IMR-90 (cell line): ENCODE data around the gene MYL4. TPM values are rescaled to one million over a fixed set of nuclear protein-coding genes. Genes with fewer than 3 reads are reported as not detected.

Experiments
- ATAC-seq: fragments of 200-7000 bp; cut with Tn5 transposase; 2 replicates; pipeline ENCODE4 v1.9.1; 2020; ENCODE audit warnings: low read depth, mild to moderate bottlenecking, moderate library complexity
- BruUV-seq: library from RNA; stranded (reverse); fragments of 400-500 nt; replicated peaks from 2 replicates; lab custom pipeline; 2021; lab: Mats Ljungman, UMichigan
- CTCF ChIA-PET: fragments of 300-600 bp; formaldehyde crosslinking; extraction: SDS; loops from one replicate; lab custom pipeline; 2021; ENCODE audit warnings: antibody characterized with exemption; lab: Yijun Ruan, JAX
- POLR2A ChIA-PET: fragments of 300-600 bp; sonication (Branson Sonifier 250); formaldehyde crosslinking; loops from one replicate; lab custom pipeline; 2022; ENCODE audit warnings: antibody characterized with exemption; ENCODE audit not compliant: unreplicated experiment; lab: Charles Lee
- DNase-seq: peaks from one replicate; pipeline ENCODE4 v3.0.0; 2013
- H2AFZ ChIP-seq: replicated peaks from 2 replicates; pipeline ENCODE3; 2013; ENCODE audit warnings: low read length, mild to moderate bottlenecking; ENCODE audit not compliant: poor library complexity
- H2AK5ac ChIP-seq: 2 replicates; pipeline ENCODE4 v1.6.1; 2013; ENCODE audit warnings: low read depth, low read length, inconsistent platforms
- H2AK9ac ChIP-seq: replicated peaks from 2 replicates; pipeline ENCODE3; 2013; ENCODE audit warnings: mild to moderate bottlenecking, low read depth, low read length, moderate library complexity; ENCODE audit not compliant: poor library complexity
- H2BK120ac ChIP-seq: 2 replicates; pipeline ENCODE4 v1.6.1; 2013; ENCODE audit warnings: low read depth, low read length, inconsistent platforms
- H2BK15ac ChIP-seq: 3 replicates; pipeline ENCODE4 v1.6.1; 2013; ENCODE audit warnings: low read depth, low read length, inconsistent platforms
- H2BK20ac ChIP-seq: 2 replicates; pipeline ENCODE4 v1.6.1; 2013; ENCODE audit warnings: low read depth, mild to moderate bottlenecking, inconsistent platforms, low read length, moderate library complexity
- H2BK5ac ChIP-seq: 2 replicates; pipeline ENCODE4 v1.6.1; 2013; ENCODE audit warnings: mild to moderate bottlenecking, low read depth, low read length, inconsistent platforms; ENCODE audit not compliant: poor library complexity, severe bottlenecking
- H3K14ac ChIP-seq: replicated peaks from 2 replicates; pipeline ENCODE4 v1.6.1; 2013; ENCODE audit warnings: low read depth, low read length, inconsistent platforms
- H3K18ac ChIP-seq: 2 replicates; pipeline ENCODE4 v1.6.1; 2013; ENCODE audit warnings: low read depth, low read length, control low read depth
- H3K23ac ChIP-seq: 2 replicates; pipeline ENCODE4 v1.6.1; 2013; ENCODE audit warnings: low read depth, low read length, inconsistent platforms
- H3K27ac ChIP-seq: 2 replicates; pipeline ENCODE4 v1.5.1; 2013; ENCODE audit warnings: mild to moderate bottlenecking, control low read depth, low read length; ENCODE audit not compliant: insufficient read depth
- H3K27me3 ChIP-seq: 2 replicates; pipeline ENCODE4 v1.6.1; 2013; ENCODE audit warnings: low read length; ENCODE audit not compliant: control insufficient read depth, insufficient read depth
- H3K36me3 ChIP-seq: 2 replicates; pipeline ENCODE4 v1.6.1; 2013; ENCODE audit warnings: low read length, mixed read lengths; ENCODE audit not compliant: control insufficient read depth, insufficient read depth
- H3K4ac ChIP-seq: 2 replicates; pipeline ENCODE4 v1.6.1; 2013; ENCODE audit warnings: low read depth, low read length, inconsistent platforms
- H3K4me1 ChIP-seq: 2 replicates; pipeline ENCODE4 v1.6.1; 2013; ENCODE audit warnings: low read length, mixed read lengths; ENCODE audit not compliant: control insufficient read depth, insufficient read depth
- H3K4me2 ChIP-seq: 2 replicates; pipeline ENCODE4 v1.6.1; 2013; ENCODE audit warnings: low read depth, mild to moderate bottlenecking, control low read depth, low read length, moderate library complexity
- H3K4me3 ChIP-seq: 2 replicates; pipeline ENCODE4 v1.5.1; 2013; ENCODE audit warnings: low read depth, mild to moderate bottlenecking, control low read depth, low read length, moderate library complexity; ENCODE audit not compliant: insufficient read depth
- H3K56ac ChIP-seq: 2 replicates; pipeline ENCODE4 v1.6.1; 2013; ENCODE audit warnings: low read length, inconsistent platforms; ENCODE audit not compliant: insufficient read depth; ENCODE audit errors: extremely low read depth
- H3K79me1 ChIP-seq, 2 experiments: 2 replicates each; pipeline ENCODE4 v1.6.1; 2013; ENCODE audit warnings: low read length in 2 of 2, inconsistent platforms in 1 of 2, low read depth in 1 of 2
- H3K9ac ChIP-seq: 2 replicates; pipeline ENCODE4 v1.6.1; 2013; ENCODE audit warnings: low read depth, low read length, control low read depth
- H3K9me1 ChIP-seq: 2 replicates; pipeline ENCODE4 v1.6.1; 2013; ENCODE audit warnings: low read length, inconsistent platforms; ENCODE audit not compliant: insufficient read depth
- H3K9me3 ChIP-seq: 2 replicates; pipeline ENCODE4 v1.6.1; 2013; ENCODE audit warnings: low read length; ENCODE audit not compliant: control insufficient read depth, insufficient read depth
- H4K20me1 ChIP-seq: 2 replicates; pipeline ENCODE4 v1.6.1; 2013; ENCODE audit warnings: low read length, inconsistent platforms; ENCODE audit not compliant: insufficient read depth
- H4K5ac ChIP-seq: 2 replicates; pipeline ENCODE4 v1.6.1; 2013; ENCODE audit warnings: mild to moderate bottlenecking, low read depth, low read length, control low read depth
- H4K8ac ChIP-seq, 2 experiments: 2 replicates each; pipeline ENCODE4 v1.6.1; 2013; ENCODE audit warnings: low read depth in 2 of 2, low read length in 2 of 2, control low read depth in 1 of 2, inconsistent platforms in 1 of 2
- H4K91ac ChIP-seq: 2 replicates; pipeline ENCODE4 v1.6.1; 2013; ENCODE audit warnings: low read depth, low read length, inconsistent platforms; ENCODE audit not compliant: insufficient read depth
- CEBPB ChIP-seq: IDR thresholded peaks from 2 replicates; pipeline ENCODE4 v1.6.1; 2012; ENCODE audit warnings: low read depth, low read length, improper control_type of control experiment
- ELK1 ChIP-seq: fragments of 150-350 bp; IDR thresholded peaks from 2 replicates; pipeline ENCODE4 v1.6.1; 2016; ENCODE audit warnings: low read depth, mild to moderate bottlenecking, low read length, moderate library complexity, borderline replicate concordance
- MXI1 ChIP-seq: IDR thresholded peaks from 2 replicates; pipeline ENCODE4 v1.6.1; 2012; ENCODE audit warnings: low read depth, mild to moderate bottlenecking, low read length, moderate library complexity, borderline replicate concordance
- NFE2L2 ChIP-seq: fragments of 150-350 bp; IDR thresholded peaks from 2 replicates; pipeline ENCODE4 v1.6.1; 2016; ENCODE audit warnings: low read depth, mild to moderate bottlenecking, low read length
- POLR2A ChIP-seq: IDR thresholded peaks from 2 replicates; pipeline ENCODE4 v1.6.1; 2012; ENCODE audit warnings: mild to moderate bottlenecking, low read depth, low read length
- RCOR1 ChIP-seq: IDR thresholded peaks from 2 replicates; pipeline ENCODE4 v1.6.1; 2012; ENCODE audit warnings: mild to moderate bottlenecking, low read length, improper control_type of control experiment; ENCODE audit not compliant: insufficient replicate concordance
- WGBS, 2 experiments: methylation state at CpG; one replicate each; pipeline versions ENCODE4 v1.1.5 to v1.1.7; 2013; ENCODE audit warnings: missing lambda C conversion rate in 2 of 2; ENCODE audit not compliant: insufficient read length in 1 of 2; ENCODE audit errors: extremely low coverage in 2 of 2; 5-methylcytosine and 5-hydroxymethylcytosine counted together
- dilution Hi-C: fragments of 300-500 bp; cut with HindIII; formaldehyde crosslinking; loops from one replicate; pipeline ENCODE4 v1.14.3; 2018; ENCODE audit warnings: low sequenced_read_pairs; ENCODE audit not compliant: unreplicated experiment
- in situ Hi-C: fragments of 300-500 bp; cut with MboI; formaldehyde crosslinking; loops from 3 replicates; pipeline ENCODE4 v1.14.3; 2019; ENCODE audit warnings: low sequenced_read_pairs, inconsistent platforms, mixed read lengths
- intact Hi-C: fragments of 100-400 bp; cut with micrococcal nuclease; formaldehyde crosslinking; loops from 2 replicates; pipeline ENCODE4 v1.10.0; 2022
- polyA plus RNA-seq, 3 experiments: library from polyadenylated mRNA; depleted of rRNA; stranded (reverse); fragments of >200 nt; gene quantifications; 2 replicates each; pipeline ENCODE4 v1.2.3, GENCODE V29; 2012; ENCODE audit warnings: low replicate concordance in 1 of 3
- total RNA-seq: library from RNA; depleted of rRNA; stranded (reverse); fragments of >200 nt; gene quantifications from 2 replicates; pipeline ENCODE4 v1.2.3, GENCODE V29; 2012
- TF ChIP-seq, protein P1 (sequence below): fragments of 150-350 bp; IDR thresholded peaks from 2 replicates; pipeline ENCODE4 v1.6.1; 2017; ENCODE audit warnings: mild to moderate bottlenecking, antibody characterized with exemption, low read length, low read depth

Gene MYL4
- total and polyA plus RNA-seq, 2 of the 4 experiments (the other 2 are of a cell fraction), result not detected

GRCh38 chr17:47225436-47225858, 16.3 kb downstream of the MYL4 start:
- Histone ChIP-seq H2AK5ac (peak overlapping the region; percentile 94), H2BK15ac (peak overlapping the region; percentile 91), H3K4me2 (peak overlapping the region; percentile 65; the same call in 1 of the 2 replicates), H2BK5ac (peak overlapping the region; percentile 92), H3K23ac (peak overlapping the region; percentile 91), H3K4me1 (peaks cover 21% of the 10 kb centered on the region), H4K20me1 (no peaks in the 10 kb centered on the region), H2BK120ac (peak overlapping the region; percentile 96), H3K4me3 (no peak overlapping the region), H3K27me3 (no peaks in the 10 kb centered on the region), H3K9me3 (no peaks in the 10 kb centered on the region), H3K36me3 (no peaks in the 10 kb centered on the region), H2BK20ac (peak overlapping the region; percentile 94), H3K9me1 (peaks cover 4% of the 10 kb centered on the region), H2AFZ (peak overlapping the region; percentile 66), H4K8ac (peak overlapping the region; percentile 97 to 98), H4K5ac (peak overlapping the region; percentile 89; the same call in 1 of the 2 replicates), H4K91ac (peak overlapping the region; percentile 98), H3K18ac (peak overlapping the region; percentile 91; the same call in 1 of the 2 replicates), H3K27ac (peak overlapping the region; percentile 94), H3K56ac (peak overlapping the region; percentile 96), H3K4ac (peak overlapping the region; percentile 96), H2AK9ac (peak overlapping the region; percentile 56), H3K9ac (peak overlapping the region; percentile 52; the same call in 1 of the 2 replicates), H3K79me1 (peaks cover 0 to 6% of the 10 kb centered on the region in 2 experiments; a peak in 1 of 4 replicates), H3K14ac (peak overlapping the region; percentile 93)
- intact Hi-C loops, result no loop called here
- no TSS peak for BruUV-seq
- POLR2A ChIA-PET, result no interaction called here
- in situ Hi-C loops, result loop anchor here (10.0 kb wide), 1 partner anchor 389 kb away; no protein-coding TSS in a partner anchor
- ATAC-seq, result peak; percentile 60
- DNase-seq, result peak; percentile 96
- CTCF ChIA-PET, result no interaction called here
- dilution Hi-C loops, result no loop called here
- TF ChIP-seq RCOR1, result no peak
- TF ChIP-seq MXI1, result no peak
- TF ChIP-seq, protein P1, sequence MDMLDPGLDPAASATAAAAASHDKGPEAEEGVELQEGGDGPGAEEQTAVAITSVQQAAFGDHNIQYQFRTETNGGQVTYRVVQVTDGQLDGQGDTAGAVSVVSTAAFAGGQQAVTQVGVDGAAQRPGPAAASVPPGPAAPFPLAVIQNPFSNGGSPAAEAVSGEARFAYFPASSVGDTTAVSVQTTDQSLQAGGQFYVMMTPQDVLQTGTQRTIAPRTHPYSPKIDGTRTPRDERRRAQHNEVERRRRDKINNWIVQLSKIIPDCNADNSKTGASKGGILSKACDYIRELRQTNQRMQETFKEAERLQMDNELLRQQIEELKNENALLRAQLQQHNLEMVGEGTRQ, result no peak
- no peak for TF ChIP-seq CEBPB
- TF ChIP-seq POLR2A, result no peak
- no peak for TF ChIP-seq NFE2L2
- TF ChIP-seq ELK1, result no peak
- WGBS, 2 experiments, result 0% methylated on average over 1 of the region's 3 CpGs; no CpG with 5 or more reads in 1 of the 2 experiments
